NCI-H2196 treated with DMSO at 0.1 percent for 48 hours (cell line): ENCODE results near the gene GRP.

ENCODE experiments used
- DNase-seq: peaks from one replicate; lab custom pipeline; 2025; ENCODE audit not compliant: unreplicated experiment; lab: John Stamatoyannopoulos, UW

Gene GRP

GRCh38 chr18:59266886-59267502, 47.0 kb downstream of the GRP start:
- DNase-seq, result no peak

DNA sequence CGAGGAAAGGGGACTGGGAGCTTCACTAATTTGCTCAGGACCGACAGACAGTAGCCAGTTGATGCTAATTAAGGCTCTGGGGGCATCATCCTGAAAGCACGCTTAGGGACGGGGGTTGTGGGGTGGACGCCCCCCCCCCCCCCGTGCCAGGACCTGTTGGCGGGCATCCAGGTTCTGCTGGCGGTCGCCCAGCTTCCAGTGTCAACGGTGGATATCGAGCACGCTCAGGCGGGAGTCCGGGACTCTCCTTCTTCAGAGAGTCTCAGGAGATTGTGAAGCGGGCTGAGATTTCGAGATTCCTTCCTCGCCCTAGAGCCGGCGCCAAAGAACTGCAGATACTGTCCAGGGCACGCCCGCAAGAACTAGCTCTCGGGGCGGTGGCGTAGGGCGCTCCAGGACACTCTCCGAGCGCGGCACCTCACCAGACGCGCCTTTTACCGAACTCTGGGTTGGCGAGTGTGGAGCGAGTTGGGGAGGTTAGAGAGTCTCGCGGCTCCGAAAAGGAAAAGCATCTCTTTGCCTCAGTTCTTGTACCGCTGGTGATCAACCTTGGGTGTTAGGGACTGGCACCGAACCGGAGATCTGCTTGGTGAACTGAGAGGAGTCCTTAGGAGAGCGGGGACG, 47.7 kb downstream of the GRP start:
- DNase-seq, result no peak

DNA sequence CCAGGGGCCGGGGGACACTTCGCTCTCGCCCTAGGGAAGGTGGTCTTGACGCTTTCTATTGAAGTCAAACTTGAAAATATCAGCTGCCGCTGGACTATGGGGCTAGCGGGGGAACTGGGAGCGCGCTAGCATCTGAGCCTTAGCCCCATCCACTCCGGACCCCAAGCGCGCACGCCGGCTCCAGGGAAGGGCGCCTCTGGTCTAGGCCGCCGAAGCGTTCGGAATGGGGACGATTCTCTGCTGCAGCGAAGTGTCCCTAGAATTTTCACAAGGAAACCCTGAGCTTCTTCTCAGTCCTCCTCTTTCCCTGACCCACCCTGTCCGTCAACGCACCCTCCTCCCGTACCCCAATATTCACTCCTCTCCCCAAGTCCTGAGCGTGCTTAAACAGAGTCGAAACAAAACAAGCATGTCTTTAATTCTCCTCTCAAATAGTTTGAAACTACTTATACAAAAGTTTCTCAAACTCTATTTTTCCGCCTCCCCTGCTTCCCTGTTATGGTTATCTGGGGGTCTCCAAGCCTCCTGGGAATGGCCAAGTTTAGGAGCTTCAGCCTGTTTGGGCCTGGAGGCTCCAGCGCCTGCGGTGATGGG, 48.3 kb downstream of the GRP start:
- DNase-seq, result no peak

DNA sequence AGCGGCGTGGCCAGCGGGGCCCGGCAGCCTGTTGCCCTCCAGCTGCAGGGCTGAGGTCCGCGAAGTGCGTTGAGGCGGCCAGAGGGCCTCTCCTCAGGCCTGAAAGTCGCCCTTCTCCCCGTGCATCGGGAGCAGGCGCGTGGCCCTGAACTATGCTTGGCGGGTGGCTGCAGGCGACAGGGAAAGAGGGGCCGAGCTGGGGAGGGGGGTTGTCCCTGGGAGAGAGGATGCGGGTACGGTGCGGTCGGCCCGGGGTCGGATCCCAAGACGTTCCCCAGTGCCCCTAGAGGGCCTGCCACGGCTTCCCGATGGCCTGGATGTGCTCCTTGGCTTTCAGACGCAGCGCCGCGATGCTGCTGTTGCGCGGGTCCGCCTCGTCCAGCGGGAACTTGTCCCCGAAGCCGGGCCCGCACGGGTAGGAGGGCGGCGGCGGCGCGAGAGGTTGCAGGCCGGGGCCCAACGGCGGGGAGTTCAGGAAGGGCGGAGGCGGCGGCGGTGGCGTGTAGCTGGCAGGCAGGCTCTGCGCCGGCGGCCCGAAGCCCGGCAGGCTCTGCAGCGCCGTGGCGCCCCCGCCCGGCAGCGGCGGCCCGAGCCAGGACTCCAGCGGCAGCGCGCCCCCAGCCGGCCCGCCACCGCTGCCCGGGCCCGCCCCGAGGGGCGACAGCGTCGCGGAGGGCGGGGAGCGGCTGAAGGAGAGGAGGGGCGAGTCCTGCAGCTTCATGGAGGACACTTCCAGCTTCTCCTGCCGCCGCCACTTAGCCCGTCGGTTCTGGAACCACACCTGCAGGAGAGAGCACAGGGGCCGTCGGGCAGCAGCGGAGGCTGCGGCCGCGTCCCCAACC, 49.0 kb downstream of the GRP start:
- DNase-seq, result peak; percentile 22

GRCh38 chr18:59269563-59270119, 49.7 kb downstream of the GRP start:
- no peak for DNase-seq

GRCh38 chr18:59270689-59271257, 50.8 kb downstream of the GRP start:
- DNase-seq, result peak; percentile 3

GRCh38 chr18:59271606-59272220, 51.8 kb downstream of the GRP start:
- no peak for DNase-seq

GRCh38 chr18:59272221-59272888, 52.4 kb downstream of the GRP start:
- DNase-seq, result no peak

GRCh38 chr18:59272891-59273758, 53.2 kb downstream of the GRP start, which contains the start of gene RAX:
Gene RAX, minus strand, starts transcription at chr18:59273454. Its CDS starts 248 bp downstream, at chr18:59273206.
- DNase-seq, result peak; percentile 54

DNA sequence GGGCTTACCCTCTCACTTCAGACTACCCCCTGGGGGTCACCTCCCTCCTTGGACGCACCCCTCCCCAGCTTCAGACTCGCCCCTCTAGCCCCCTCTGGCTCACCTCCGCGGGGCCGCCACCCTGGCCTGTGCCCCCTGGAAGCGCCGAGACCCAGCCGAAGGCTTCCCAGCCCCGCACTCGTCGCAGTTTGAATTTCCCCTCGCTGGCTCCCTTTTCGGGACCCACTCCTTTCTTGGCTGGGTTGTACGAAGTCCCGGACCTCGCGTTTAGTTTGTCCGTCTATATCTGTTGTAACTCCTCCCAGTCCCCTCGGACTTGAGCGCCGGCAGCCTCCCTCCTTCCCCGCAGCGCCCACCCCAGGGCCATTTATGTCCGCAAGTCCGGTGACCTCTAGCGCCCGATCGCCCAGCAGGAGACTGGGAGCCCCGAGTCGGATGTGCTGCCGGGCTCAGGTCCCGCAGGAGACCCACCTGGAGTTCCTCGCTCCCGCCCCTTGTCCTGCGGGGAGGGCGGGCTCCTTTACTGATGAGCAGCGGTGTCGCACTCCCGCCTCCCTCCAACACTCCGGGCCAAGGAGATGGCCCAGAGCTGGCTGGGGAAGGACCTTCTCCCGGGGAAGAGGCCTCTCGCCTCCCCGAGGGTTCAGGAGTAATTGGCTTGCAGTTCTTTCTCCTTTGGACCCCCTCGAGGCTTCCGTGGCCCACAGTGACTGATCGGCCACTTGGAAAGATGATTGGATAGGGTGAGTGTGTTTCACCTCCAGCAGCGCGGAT, 54.0 kb downstream of the GRP start:
- DNase-seq, result no peak

GRCh38 chr18:59274533-59274928, 54.6 kb downstream of the GRP start:
- DNase-seq, result no peak

DNA sequence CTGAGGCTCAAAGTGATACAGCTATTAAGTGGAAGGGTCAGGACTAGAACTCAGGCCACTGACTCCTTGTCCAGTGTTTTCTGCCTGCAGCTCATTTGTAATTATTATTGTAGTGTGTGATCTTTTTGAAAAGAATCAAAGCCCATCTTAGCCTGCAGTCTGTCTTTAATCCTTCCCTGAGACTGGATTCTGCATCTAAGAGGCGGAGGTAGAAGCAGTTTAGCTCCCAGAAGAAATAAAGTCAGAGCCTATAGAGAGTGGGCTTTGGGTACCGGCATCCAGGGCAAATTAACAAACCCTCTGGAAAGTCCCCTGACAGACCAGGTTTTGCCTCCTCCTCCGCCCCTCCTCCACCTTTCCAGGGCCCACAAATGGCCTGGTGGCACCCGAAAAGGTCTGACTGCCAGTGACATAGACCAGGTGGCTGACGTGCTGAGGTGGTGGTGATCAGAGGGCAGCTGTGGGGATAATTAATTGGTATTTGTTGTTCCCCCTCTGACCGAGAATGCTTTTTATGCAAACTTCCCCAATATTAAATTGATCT, 55.5 kb downstream of the GRP start:
- DNase-seq, result no peak

GRCh38 chr18:59276047-59276446, 56.1 kb downstream of the GRP start:
- no peak for DNase-seq

DNA sequence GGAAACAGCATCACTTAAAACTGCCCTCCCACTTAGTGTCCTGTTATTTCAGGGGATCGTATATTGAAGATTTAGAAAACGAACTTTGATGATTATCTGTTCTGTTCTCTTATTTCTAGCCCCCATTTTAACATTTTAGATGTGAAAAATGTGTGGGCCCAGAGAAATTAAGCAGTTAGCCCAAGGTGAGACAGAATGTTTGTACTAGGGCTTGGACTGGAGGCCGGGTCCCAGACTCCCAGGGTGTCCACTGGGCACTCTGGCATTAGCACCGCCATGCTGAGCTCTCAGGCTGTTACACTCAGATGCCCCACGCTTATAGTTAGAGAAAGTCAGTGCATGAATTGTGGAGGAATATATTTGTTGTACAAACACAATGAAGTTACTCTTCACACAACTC, 58.8 kb downstream of the GRP start:
- DNase-seq, result no peak

GRCh38 chr18:59279193-59279592, 59.2 kb downstream of the GRP start:
- DNase-seq, result no peak

DNA sequence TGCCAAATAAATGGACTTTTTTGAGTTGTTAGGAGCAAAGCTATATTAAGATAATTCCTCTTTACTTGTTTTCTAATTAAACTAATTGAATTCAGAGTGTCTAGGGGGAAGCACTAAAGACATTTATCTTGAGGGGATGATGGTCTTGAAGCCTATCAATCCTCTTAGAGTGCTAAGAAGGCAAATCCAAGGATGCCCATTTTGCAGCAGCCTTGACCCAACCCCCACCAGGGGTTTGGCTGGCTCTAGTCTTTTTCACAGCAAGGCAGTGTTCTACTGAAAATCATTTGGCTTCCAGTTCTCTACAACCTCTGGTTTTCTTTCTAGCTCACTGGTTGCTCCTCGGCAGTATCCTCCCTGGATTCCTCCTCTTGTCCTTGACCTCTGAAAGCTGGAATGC, 59.8 kb downstream of the GRP start:
- no peak for DNase-seq
